Endometrial microvascular endothelial cells (primary cell): ENCODE measurements around the gene KRTAP1-5. TPM values are rescaled to one million over a fixed set of nuclear protein-coding genes. Genes with fewer than 3 reads are reported as not detected.

Experiments
- in situ Hi-C: cut with HindIII; loops from 2 replicates; pipeline ENCODE4 v1.10.0; 2017; ENCODE audit warnings: low sequenced_read_pairs, low pct_unique_long_range_greater_than_20kb; ENCODE audit errors: inconsistent ontology term
- total RNA-seq: library from RNA; depleted of rRNA; stranded (reverse); fragments of >200 nt; gene quantifications from one replicate; pipeline ENCODE4 v1.2.3, GENCODE V29; 2015; ENCODE audit errors: inconsistent ontology term

The KRTAP1-5 gene
- total RNA-seq, 1 donor from 2014 or later: not detected

- in situ Hi-C loops: no loop called here
These were observed 46.9 kb downstream of the KRTAP1-5 start for GRCh38 chr17:40980117-40980516.

- in situ Hi-C loops: no loop called here
These were observed 48.3 kb downstream of the KRTAP1-5 start for GRCh38 chr17:40978575-40979151.

Other genes with a start within 250 kb of the KRTAP1-5 start
- not detected for gene KRT27, start 244.7 kb downstream of the KRTAP1-5 start, total RNA-seq
- gene KRT28, start 227.2 kb downstream of the KRTAP1-5 start, total RNA-seq: not detected
- 6.4 TPM for gene KRT10, start 204.6 kb downstream of the KRTAP1-5 start, total RNA-seq
- gene KRT12, start 160.0 kb downstream of the KRTAP1-5 start, total RNA-seq: not detected
- gene KRT20, start 142.0 kb downstream of the KRTAP1-5 start, total RNA-seq: not detected
- gene KRT23, start 89.6 kb downstream of the KRTAP1-5 start, total RNA-seq: not detected
- not detected for gene KRT39, start 60.3 kb downstream of the KRTAP1-5 start, total RNA-seq
- not detected for gene KRT40, start 42.9 kb downstream of the KRTAP1-5 start, total RNA-seq
- not detected for gene KRTAP3-3, start 33.0 kb downstream of the KRTAP1-5 start, total RNA-seq
- gene KRTAP3-2, start 27.3 kb downstream of the KRTAP1-5 start, total RNA-seq: not detected
- not detected for gene KRTAP3-1, start 18.1 kb downstream of the KRTAP1-5 start, total RNA-seq
- gene KRTAP1-4, start 3.0 kb upstream of the KRTAP1-5 start, total RNA-seq: not detected
- gene KRTAP1-3, start 7.7 kb upstream of the KRTAP1-5 start, total RNA-seq: not detected
- gene KRTAP1-1, start 14.2 kb upstream of the KRTAP1-5 start, total RNA-seq: not detected
- gene KRTAP2-1, start 20.1 kb upstream of the KRTAP1-5 start, total RNA-seq: not detected
- not detected for gene KRTAP2-2, start 28.0 kb upstream of the KRTAP1-5 start, total RNA-seq
- gene KRTAP2-3, start 32.9 kb upstream of the KRTAP1-5 start, total RNA-seq: not detected
- not detected for gene KRTAP2-4, start 38.7 kb upstream of the KRTAP1-5 start, total RNA-seq
- not detected for gene KRTAP4-7, start 56.9 kb upstream of the KRTAP1-5 start, total RNA-seq
- not detected for gene KRTAP4-8, start 70.9 kb upstream of the KRTAP1-5 start, total RNA-seq
- gene KRTAP4-16, start 75.0 kb upstream of the KRTAP1-5 start, total RNA-seq: not detected
- not detected for gene KRTAP4-9, start 78.2 kb upstream of the KRTAP1-5 start, total RNA-seq
- gene KRTAP4-11, start 91.2 kb upstream of the KRTAP1-5 start, total RNA-seq: not detected
- gene KRTAP4-12, start 97.0 kb upstream of the KRTAP1-5 start, total RNA-seq: not detected
- gene KRTAP4-6, start 113.3 kb upstream of the KRTAP1-5 start, total RNA-seq: not detected
- gene KRTAP4-5, start 122.6 kb upstream of the KRTAP1-5 start, total RNA-seq: not detected
- not detected for gene KRTAP4-4, start 133.5 kb upstream of the KRTAP1-5 start, total RNA-seq
- gene KRTAP4-3, start 141.0 kb upstream of the KRTAP1-5 start, total RNA-seq: not detected
- gene KRTAP4-2, start 151.0 kb upstream of the KRTAP1-5 start, total RNA-seq: not detected
- not detected for gene KRTAP4-1, start 157.7 kb upstream of the KRTAP1-5 start, total RNA-seq
- gene KRTAP9-1, start 162.7 kb upstream of the KRTAP1-5 start, total RNA-seq: not detected
- gene KRTAP9-2, start 199.4 kb upstream of the KRTAP1-5 start, total RNA-seq: not detected
- gene KRTAP9-3, start 205.2 kb upstream of the KRTAP1-5 start, total RNA-seq: not detected
- not detected for gene KRTAP9-8, start 210.8 kb upstream of the KRTAP1-5 start, total RNA-seq
- gene KRTAP9-4, start 222.5 kb upstream of the KRTAP1-5 start, total RNA-seq: not detected
- not detected for gene KRTAP9-9, start 228.2 kb upstream of the KRTAP1-5 start, total RNA-seq
- gene KRTAP9-6, start 238.2 kb upstream of the KRTAP1-5 start, total RNA-seq: not detected
- not detected for gene KRTAP9-7, start 248.5 kb upstream of the KRTAP1-5 start, total RNA-seq